NCI-H510A treated with DMSO at 0.1 percent for 48 hours (cell line): ENCODE measurements around the gene RMP24.
A peak's percentile ranks its signal among the peaks of the same experiment; 100 is the strongest.
"Not testable (repeated sequence)": the region's sequence is repeated elsewhere in the genome, so short reads cannot be mapped to it uniquely, and the experiment has no call there.

ENCODE experiments used
- DNase-seq: peaks from one replicate; lab custom pipeline; 2025; lab: John Stamatoyannopoulos, UW

Gene RMP24

DNA sequence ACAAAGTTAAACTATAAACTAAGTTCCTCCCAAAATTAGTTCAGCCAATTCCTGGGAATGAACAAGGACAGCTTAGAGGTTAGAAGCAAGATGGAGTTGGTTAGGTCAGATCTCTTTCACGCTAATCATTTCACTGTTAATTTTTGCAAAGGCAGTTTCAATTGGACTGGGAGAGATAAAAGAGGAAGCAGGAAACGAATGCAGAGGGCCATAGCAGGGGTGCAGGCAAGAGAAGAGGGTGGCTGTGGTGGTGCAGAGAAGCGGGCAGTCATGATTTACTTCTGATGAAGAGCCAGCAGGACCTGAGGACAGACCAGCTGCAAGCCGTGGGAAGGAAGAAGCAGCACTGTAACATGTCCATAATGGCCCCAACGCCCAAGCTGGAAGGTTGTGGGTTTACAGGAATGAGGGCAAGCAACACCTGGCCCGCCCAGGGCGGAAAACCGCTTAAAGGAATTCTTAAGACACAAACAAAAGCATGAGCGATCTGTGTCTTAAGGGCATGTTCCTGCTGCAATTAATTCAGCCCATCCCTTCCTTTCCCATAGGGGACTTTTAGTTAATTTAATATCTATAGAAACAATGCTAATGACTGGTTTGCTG is 4.1 kb upstream of the RMP24 start:
- DNase-seq = no peak

- DNase-seq = no peak
Measured at GRCh38 chr18:35969676-35970075, 2.8 kb upstream of the RMP24 start.

- DNase-seq = peak; percentile 97
Measured at GRCh38 chr18:35971661-35972196, 750 bp upstream of the RMP24 start.

GRCh38 chr18:35973650-35974049 is 1.2 kb downstream of the RMP24 start:
- no peak for DNase-seq

GRCh38 chr18:35974181-35974580 is 1.7 kb downstream of the RMP24 start:
- DNase-seq = no peak

DNA sequence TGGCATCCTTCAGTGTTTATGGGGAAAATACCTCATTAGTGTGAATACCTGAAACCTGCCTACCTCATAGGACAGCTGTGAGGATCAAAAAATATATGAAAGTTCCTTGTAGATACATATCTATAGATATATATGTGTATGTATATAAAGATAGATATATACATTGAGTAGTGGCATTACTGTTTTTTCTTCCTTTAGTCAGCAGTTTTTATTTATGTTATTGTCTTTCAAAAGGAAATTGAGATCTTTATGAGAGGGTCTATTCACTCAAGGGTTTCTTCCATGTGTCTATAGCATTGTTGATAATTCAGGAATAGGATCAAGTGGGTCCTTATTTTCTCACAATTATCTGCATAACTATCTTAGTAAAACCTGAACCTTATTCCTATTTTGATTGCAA is 6.6 kb downstream of the RMP24 start:
- DNase-seq = no peak

DNA sequence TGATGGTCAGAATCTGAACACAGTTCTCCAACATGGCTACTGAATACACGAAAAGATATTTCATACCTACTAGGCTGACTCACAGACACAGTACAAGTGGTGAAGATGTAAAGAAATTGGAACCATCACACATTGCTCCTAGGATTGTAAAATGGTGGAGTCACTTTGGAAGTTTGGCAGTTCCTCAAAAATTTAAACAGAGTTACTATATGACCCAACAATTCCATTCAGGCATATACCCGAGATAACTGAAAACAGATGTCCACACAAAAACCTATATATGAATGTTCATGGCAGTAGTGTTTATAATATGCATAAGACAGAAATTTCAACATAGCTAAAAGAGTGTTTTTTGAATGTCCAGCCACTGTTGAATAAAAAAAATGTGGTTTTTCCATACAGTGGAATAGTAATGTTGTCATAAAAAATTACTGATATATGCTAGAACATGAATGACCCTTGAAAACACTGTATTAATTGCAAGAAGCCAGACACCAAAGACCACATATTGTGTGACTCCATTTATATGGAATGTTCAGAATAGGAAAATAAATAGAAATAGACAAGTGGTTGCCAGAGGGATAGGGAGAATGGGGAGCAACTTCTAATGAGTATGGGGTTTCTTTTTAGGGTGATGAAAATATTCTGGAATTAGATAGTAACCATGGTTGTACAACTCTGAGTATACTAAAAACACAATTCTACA is 10.1 kb downstream of the RMP24 start:
- no peak for DNase-seq

DNA sequence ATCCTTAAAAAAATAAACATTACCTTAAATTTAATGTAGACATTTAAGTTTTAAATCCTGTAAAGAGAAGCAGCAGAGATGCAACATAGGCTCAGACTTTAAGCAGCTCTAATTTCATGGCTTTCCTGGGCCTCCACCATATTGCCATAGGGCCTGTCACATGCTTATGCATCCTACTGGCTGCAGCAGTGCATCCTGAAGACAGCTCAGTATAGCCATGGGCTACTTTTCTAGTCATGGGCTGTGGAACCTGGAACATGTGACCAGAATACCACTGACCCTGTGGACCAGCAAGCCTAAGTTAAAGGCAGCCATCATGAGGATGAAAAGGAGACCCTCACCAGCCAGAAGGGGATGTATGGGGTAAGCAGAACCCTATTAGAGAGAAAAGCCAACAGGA is 10.7 kb downstream of the RMP24 start:
- DNase-seq = no peak

GRCh38 chr18:35983818-35984217 is 11.3 kb downstream of the RMP24 start:
- DNase-seq = no peak

GRCh38 chr18:35991696-35992095 is 19.2 kb downstream of the RMP24 start:
- DNase-seq = no peak

DNA sequence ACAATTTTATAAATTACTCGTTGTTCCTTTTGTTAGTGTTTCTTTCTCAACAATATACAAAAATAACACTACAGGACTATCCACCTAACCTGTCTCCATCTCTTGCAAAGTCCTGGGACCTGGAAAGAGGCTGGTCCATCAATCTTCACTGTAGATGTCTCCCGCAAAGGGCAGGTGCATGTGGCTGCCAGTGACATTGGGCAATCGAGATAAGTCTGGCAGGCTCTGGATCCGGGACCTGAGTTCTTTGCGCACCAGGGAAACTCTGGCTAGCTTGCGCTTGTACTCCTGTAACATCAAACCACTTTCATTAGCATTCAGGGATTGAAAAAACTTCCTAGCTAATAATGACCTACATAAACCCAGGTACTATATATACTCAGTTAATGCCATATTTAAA is 20.5 kb downstream of the RMP24 start:
- DNase-seq = no peak

DNA sequence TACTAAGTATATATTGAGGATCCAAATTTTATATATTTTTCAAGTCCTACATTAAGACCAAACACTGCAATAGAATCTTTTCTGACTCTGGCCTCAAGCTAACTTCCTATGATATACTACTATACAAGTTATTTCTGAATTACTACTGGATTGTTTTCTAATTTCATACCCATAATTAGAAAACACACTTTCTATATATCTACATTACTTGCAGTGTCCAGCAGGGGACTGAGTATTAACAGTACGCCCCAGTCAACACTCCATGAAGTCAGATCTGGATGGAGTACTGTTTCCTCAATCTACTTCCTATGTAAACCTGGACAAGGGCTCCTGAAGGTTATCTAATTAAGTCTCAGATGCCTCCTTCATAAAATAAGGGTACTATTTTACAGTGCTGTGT is 26.5 kb downstream of the RMP24 start:
- peak; percentile 31 for DNase-seq

- no peak for DNase-seq
Measured at GRCh38 chr18:35999925-36000324, 27.4 kb downstream of the RMP24 start.

GRCh38 chr18:36006997-36007396 is 34.5 kb downstream of the RMP24 start:
- DNase-seq = no peak

DNA sequence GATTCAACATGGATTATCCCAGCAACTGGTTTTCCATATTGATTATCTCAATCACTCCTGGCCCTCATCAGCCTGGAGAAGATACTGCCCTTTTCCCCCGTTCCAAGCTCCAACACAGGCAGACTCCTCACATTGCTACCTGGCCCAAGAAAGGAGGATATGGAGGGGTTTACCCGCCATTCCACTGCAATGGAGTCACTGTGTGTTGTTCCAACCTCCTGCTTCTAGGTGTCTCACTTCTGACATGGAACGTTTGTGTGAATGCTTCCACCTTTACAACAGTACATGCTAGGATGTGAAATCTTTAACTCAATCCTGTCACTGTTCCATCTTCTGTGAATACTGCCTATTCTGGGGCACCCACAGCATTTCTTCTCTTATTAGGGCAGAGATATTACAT is 36.7 kb downstream of the RMP24 start:
- DNase-seq = no peak

- DNase-seq = no peak
Measured at GRCh38 chr18:36012891-36013290, 40.4 kb downstream of the RMP24 start.

DNA sequence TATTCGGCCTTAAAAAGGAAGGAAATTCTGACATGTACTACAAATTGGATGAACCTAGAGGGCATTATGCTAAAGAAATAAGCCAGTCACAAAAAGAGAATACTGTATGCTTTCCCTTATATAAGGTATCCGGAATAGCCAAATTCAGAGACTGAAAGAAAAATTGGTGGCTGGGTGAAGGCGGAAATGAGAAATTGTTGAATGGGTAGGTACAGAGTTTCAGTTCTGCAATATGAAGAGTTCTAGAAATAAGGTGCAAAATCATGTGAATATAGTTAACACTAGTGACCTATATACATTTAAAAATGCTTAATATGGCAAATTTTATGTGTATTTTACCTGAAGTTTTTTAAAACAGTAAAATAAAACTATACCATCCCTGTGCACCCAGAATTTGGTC is 43.1 kb downstream of the RMP24 start:
- no peak for DNase-seq

DNA sequence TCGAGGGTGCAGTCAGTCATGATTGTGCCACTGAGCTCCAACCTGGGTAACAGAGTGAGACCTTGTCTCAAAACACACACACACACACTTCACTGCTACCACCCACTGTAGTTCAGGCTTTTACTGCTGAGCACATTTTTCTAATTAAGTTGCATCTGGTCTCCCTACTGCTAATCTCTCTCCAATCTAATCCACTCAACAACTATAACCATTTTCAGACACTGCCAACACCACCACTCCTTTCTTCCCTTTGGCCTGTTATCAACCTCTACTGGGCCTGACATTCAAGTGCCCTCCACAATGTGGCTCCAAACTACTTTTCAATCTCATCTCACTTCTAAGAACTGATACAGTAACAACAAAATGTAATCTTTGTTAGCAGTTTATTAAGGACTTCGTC is 44.8 kb downstream of the RMP24 start:
- DNase-seq = no peak

GRCh38 chr18:36020174-36020711 is 47.8 kb downstream of the RMP24 start:
- DNase-seq = no peak

DNA sequence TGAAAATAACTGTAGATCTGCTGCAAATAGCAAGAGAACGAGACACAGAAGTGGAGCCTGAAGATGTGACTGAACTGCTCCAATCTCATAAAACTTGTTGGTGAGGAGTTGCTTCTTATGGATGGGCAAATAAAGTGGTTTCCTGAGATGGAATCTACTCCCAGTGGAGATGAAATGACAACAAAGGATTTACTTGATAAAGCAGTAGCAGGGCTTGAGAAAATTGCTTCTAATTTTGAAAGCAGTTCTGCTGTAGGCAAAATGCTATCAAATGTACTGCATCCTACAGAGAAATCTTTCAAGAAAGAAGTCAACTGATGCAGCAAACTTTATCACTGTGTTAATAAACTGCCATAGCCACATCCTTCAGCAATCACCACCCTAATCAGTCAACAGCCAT is 50.9 kb downstream of the RMP24 start:
- DNase-seq = no peak

- DNase-seq = not testable (repeated sequence)
Measured at GRCh38 chr18:36024241-36024640, 51.8 kb downstream of the RMP24 start.

GRCh38 chr18:36025025-36025424 is 52.5 kb downstream of the RMP24 start:
- DNase-seq = no peak

DNA sequence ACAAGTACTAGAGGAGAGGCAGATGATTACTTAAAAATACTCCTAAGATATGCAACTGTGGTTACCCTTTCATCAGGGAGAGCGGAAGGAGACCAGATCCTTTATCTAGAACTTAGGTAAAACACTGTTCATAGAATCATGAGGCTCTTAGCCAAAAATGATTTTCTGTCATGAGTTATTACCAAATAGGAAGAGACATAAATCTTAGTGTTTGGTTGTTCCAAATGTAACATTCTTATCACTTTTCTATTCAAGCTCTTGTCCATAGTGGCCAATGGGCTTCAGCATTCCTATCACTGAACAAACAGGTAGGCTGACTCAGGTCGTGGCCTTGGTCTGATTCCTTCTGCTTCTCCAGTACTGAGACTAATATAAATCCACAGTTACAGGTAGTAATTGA is 56.4 kb downstream of the RMP24 start:
- no peak for DNase-seq
